GM18873 (cell line): ENCODE results near the gene VSIG10L.

Experiments used
- ATAC-seq: cut with Tn5 transposase; IDR thresholded peaks from one replicate; pipeline ENCODE4 v1.9.1; 2021; ENCODE audit warnings: mild to moderate bottlenecking, moderate library complexity, moderate number of reproducible peaks; ENCODE audit not compliant: unreplicated experiment, low FRiP score

VSIG10L gene

GRCh38 chr19:51319649-51320279, 22.2 kb downstream of the VSIG10L start:
- ATAC-seq = no peak

- ATAC-seq = no peak
Measured at GRCh38 chr19:51318687-51319648, 23.0 kb downstream of the VSIG10L start.

- no peak for ATAC-seq
Measured at GRCh38 chr19:51317968-51318367, 24.0 kb downstream of the VSIG10L start.

GRCh38 chr19:51317376-51317775, 24.6 kb downstream of the VSIG10L start:
- no peak for ATAC-seq

- no peak for ATAC-seq
Measured at GRCh38 chr19:51316688-51317087, 25.3 kb downstream of the VSIG10L start.

- ATAC-seq = no peak
Measured at GRCh38 chr19:51311351-51312257, 30.3 kb downstream of the VSIG10L start, which contains the start of gene IGLON5. IGLON5 (plus strand) TSS chr19:51311644; CDS start chr19:51311848, 204 bp downstream.

- no peak for ATAC-seq
Measured at GRCh38 chr19:51305479-51305878, 36.5 kb downstream of the VSIG10L start.

- no peak for ATAC-seq
Measured at GRCh38 chr19:51301266-51301665, 40.7 kb downstream of the VSIG10L start.

GRCh38 chr19:51297406-51297805, 44.5 kb downstream of the VSIG10L start:
- no peak for ATAC-seq

- ATAC-seq = no peak
Measured at GRCh38 chr19:51296336-51297093, 45.4 kb downstream of the VSIG10L start.

GRCh38 chr19:51295382-51296126, 46.4 kb downstream of the VSIG10L start:
- no peak for ATAC-seq

- ATAC-seq = no peak
Measured at GRCh38 chr19:51294977-51295375, 47.0 kb downstream of the VSIG10L start.

- no peak for ATAC-seq
Measured at GRCh38 chr19:51294211-51294976, 47.5 kb downstream of the VSIG10L start.

GRCh38 chr19:51293571-51294210, 48.2 kb downstream of the VSIG10L start:
- no peak for ATAC-seq

- ATAC-seq = no peak
Measured at GRCh38 chr19:51292971-51293370, 49.0 kb downstream of the VSIG10L start.

- ATAC-seq = no peak
Measured at GRCh38 chr19:51289635-51290034, 52.3 kb downstream of the VSIG10L start.

- no peak for ATAC-seq
Measured at GRCh38 chr19:51285682-51286081, 56.3 kb downstream of the VSIG10L start.

- no peak for ATAC-seq
Measured at GRCh38 chr19:51282335-51282734, 59.6 kb downstream of the VSIG10L start.
